GM21576 (cell line): ENCODE measurements around the gene ALDH1B1.
"Not testable (repeated sequence)": the region's sequence is repeated elsewhere in the genome, so short reads cannot be mapped to it uniquely, and the experiment has no call there.

Source experiments
- ATAC-seq: cut with Tn5 transposase; IDR thresholded peaks from one replicate; pipeline ENCODE4 v1.9.1; 2021; ENCODE audit warnings: mild to moderate bottlenecking, moderate library complexity; ENCODE audit not compliant: unreplicated experiment

Gene ALDH1B1

DNA sequence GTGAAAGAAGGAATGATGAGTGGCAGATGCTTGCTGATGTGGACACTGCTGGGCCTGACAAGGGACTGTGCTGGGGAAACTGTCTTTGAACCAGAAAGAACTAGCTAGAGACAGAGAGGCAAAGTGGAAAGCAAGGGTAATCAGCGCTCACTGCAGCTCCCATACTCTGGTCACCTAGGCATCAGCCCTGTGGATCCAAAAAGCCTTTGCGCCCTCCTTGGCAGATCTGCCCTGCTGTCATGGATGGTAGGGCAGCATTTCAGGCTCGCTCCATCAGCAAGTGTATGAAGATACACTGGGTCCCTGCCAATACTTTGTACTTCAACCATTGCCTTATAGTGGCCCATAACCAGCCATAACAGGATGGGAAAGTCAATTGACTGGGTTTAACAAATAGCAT is 6.6 kb upstream of the ALDH1B1 start:
- ATAC-seq = no peak

GRCh38 chr9:38386319-38386895 is 6.1 kb upstream of the ALDH1B1 start:
- no peak for ATAC-seq

GRCh38 chr9:38387066-38387465 is 5.4 kb upstream of the ALDH1B1 start:
- ATAC-seq = no peak

DNA sequence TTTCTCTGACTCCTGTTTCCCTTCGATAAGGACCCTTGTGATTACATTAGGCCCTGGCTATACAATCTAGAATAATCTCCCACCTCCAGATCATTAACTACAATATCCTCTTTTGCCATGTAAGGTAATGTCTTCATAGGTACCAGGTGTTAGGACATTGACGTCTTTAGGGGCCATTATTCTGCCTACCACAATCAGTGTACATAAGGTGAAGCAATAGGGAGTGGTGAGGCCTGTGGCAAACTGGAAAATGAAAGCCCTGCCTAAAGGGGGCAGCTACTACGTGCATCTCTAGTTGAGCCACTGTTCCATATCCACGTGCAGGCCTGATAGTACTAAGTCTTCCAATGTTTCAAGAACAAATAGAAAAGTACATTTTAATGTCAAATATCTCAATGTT is 4.8 kb upstream of the ALDH1B1 start:
- no peak for ATAC-seq

DNA sequence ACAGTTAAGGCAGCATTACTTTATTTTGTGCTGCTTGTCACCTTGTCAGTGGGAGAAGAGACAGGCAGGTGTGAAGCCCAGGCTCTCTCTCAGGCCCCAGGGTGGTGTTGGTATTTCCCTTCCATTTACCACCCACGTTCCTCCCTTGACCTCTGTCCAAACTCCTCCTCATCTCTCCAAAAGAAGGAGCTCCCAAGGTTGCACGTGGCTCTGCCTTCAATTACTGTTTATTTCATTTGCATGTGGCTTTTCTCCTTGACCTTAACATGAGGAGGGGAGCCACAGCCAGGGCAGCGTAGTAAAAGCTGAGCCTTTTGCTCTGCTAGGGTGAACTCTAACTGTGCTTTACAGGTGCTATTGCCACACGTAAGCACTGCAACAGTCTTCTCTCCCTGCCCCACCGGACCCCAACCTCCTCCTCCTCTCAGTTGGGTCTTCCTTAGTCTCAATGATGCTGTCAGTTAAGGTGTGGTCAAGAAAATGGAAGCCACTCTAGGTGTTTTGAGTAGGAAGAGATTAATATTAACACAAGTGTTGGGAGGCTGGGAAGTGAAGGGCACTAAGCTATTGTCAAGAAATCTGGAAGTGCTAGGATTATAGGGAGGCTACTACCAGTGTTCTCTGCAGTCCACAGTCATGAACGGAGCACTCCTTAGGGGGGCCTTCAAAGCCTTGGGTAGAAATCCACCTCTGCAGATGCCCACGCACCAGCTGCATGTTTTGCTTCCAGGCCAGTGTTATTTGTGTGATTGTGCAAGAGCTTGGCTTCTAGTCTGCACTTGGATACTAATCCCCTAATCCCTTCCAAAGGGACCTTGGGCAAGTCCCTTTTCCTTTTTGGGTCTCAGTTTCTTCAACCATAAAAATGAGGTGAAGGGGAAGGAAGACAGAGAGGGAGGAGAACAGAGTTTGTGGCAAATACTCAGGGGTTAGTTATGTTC is 3.9 kb upstream of the ALDH1B1 start:
- no peak for ATAC-seq

GRCh38 chr9:38389313-38389712 is 3.2 kb upstream of the ALDH1B1 start:
- ATAC-seq = no peak

DNA sequence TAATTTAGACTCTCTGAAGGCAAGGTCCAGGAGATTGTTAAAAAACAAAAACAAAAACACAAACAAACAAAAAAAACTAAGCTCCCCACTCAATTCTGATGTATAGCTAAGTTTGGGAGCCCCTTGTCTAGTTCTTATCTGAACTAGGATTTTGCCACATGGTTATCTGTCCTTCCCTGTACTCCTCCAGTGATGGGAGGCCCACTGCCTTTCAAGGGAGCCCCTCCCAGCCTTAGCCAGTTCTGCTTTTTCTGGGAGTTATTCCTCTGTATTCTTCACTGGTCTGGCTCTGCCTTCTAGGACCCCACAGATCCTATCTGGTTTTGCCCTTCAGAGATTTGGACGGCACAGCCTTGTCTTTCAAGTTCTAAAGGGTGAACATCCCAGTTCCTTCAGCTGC is 2.1 kb upstream of the ALDH1B1 start:
- no peak for ATAC-seq

DNA sequence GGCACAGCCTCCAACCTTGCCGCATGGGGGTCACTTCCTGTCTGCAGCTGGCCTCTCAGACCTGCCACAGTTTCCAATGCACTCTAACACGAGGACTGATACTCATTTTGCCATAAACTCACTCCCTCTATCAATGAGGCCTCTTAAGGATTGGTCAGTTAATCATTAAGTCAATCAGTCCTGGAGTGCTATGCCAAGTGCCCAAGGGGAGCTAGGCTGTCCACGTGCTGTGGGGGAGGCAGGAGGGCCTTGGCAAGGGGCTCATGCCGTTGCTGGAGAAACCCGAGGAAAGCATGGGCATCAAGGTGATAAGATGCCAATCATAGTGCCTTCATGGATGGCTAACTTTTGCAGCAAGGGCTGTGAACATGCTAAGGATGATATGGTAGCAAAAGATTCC is 1.7 kb upstream of the ALDH1B1 start:
- ATAC-seq = no peak

- ATAC-seq = no peak
Observed at GRCh38 chr9:38391278-38392118, 1.0 kb upstream of the ALDH1B1 start.

DNA sequence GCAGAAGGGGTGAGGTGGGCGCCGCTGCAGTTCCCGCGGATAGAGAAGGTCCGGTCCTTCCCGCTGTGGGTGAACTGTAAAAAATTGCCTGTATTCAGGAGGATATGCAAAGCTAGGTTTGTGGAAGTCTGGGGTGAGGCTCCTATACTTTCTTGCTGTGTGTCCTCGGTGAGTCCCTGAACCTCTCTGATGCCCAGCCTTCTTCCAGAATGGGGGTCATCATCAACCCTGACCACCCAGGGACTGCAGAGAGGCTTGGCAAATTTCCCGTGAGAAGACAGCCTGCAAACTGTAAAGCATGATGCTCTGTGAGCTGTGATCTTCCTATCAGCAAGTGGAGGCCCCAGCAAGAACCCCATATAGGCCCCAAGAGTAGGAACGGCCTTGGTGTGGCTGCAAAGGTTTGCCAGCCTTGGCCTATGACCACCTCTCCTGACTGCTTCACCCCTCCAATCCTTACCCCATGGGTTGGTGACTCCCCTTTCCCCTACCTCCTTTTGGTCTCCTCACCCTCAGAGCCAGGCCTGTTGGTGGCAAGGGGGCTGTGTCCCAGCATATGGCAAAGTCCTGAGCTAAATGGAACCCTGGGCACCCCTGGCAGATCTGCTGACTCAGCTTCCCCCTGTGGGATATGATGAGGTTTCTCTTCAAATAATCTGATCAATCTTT is 760 bp downstream of the ALDH1B1 start:
- peak; percentile 1 for ATAC-seq

DNA sequence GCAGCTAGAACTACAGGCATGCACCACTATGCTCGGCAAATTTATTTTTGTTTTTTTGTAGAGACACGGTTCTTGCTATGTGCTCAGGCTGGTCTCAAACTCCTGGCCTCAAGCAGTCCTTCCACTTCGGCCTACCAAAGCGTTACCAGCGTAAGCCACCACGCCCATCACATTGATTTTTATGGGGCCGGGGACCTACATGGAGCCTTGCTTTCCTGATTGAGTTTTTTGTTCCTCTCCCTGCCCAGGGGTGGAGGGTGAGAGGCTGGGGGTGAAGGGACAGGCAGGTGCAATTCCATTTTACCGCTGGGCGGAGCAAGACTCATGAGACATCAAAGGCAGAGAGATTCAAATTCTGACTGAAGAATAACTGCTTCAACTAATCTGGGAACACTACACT is 1.9 kb downstream of the ALDH1B1 start:
- no peak for ATAC-seq

DNA sequence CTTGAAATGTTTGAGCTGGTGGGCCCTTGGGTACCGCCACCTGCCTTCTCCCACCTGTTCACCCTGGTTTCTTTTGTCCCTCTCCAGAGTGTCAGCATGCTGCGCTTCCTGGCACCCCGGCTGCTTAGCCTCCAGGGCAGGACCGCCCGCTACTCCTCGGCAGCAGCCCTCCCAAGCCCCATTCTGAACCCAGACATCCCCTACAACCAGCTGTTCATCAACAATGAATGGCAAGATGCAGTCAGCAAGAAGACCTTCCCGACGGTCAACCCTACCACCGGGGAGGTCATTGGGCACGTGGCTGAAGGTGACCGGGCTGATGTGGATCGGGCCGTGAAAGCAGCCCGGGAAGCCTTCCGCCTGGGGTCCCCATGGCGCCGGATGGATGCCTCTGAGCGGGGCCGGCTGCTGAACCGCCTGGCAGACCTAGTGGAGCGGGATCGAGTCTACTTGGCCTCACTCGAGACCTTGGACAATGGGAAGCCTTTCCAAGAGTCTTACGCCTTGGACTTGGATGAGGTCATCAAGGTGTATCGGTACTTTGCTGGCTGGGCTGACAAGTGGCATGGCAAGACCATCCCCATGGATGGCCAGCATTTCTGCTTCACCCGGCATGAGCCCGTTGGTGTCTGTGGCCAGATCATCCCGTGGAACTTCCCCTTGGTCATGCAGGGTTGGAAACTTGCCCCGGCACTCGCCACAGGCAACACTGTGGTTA is 3.3 kb downstream of the ALDH1B1 start:
- ATAC-seq = no peak

GRCh38 chr9:38396371-38396671 is 3.8 kb downstream of the ALDH1B1 start:
- no peak for ATAC-seq

GRCh38 chr9:38399191-38399590 is 6.7 kb downstream of the ALDH1B1 start:
- not testable (repeated sequence) for ATAC-seq

- ATAC-seq = no peak
Observed at GRCh38 chr9:38401994-38402393, 9.5 kb downstream of the ALDH1B1 start.

GRCh38 chr9:38404314-38404713 is 11.8 kb downstream of the ALDH1B1 start:
- ATAC-seq = no peak

GRCh38 chr9:38405785-38406184 is 13.3 kb downstream of the ALDH1B1 start:
- ATAC-seq = no peak

DNA sequence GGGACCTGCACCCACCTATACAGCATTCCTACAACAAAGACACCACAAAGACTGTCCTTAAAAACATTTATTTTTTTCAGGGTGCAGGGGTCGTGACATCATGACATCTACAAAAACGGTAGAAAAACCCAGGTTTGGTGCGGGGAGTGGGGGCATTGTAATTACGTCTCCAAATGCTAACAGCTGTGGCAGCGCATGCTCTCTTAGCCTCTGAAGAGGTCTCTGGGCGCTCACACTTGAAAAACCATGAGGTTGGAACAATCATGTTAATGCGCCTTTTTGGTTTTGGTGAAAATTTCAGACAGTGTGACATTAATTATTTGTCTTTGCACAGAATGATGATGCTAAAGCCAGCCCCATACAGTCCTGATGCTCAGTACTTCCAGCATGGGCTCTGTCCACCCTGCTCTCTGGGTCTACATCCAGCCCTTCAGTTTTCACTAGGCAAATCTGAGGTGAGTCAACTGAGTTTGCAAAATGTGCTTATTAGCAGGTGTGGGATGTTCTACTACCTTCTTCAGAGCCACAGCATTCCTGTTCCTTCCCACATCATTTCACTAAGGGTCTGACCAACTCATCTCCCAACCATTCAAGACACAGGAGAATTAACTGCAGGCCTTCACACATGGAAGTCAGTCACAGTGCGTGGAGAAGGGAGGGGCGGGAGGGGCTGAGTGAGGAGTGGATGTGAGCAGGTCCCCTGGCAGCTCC is 14.1 kb downstream of the ALDH1B1 start:
- no peak for ATAC-seq

DNA sequence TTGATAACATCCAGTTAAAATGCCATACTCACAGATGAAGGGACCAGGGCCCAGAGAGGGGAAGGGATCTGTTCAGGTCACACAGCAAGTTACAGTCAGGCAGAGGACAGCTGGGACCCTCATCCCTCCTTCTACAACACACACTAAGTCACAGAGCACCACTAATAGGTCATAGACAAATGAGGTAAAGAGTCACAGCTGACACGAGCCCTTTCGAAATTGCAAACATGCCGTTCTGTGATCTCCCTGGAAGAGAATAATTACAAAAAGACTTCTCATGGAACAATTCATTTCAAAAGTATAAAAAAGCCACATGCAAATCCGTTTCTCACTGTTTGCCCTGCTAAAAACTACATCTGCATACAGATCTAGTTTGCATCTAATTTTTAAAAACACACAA is 16.2 kb downstream of the ALDH1B1 start:
- ATAC-seq = no peak

DNA sequence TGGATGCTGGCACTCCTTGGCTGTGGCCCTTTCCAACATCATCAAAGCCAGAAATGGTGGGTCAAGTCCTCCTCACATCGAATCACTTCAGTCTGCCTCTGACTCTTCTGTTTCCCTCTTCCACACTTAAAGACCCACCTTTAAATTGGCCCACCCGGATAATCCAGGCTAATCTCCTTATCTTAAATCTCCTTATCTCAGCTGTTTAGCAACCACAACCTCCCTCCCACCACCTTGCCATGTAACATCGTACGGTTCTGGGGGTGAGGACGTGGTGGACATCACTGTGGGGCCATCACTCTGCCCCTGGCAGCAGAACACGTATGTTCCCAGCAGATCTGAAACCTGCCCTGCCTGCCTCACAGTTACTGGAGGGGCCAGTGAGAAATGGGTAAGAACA is 20.2 kb downstream of the ALDH1B1 start:
- ATAC-seq = no peak
